ENCODE results near the gene FMO4. TPM values are rescaled to one million over a fixed set of nuclear protein-coding genes. Genes with fewer than 3 reads are reported as not detected.
"Not testable (repeated sequence)": the region's sequence is repeated elsewhere in the genome, so short reads cannot be mapped to it uniquely, and the experiment has no call there.

The FMO4 gene
- total RNA-seq, 1 donor from 2014 or later = 5.8 TPM

- DNase-seq (ENCODE audit: low spot score) = no peak
These were observed 75.2 kb downstream of the FMO4 start for GRCh38 chr1:171389171-171389570.

DNA sequence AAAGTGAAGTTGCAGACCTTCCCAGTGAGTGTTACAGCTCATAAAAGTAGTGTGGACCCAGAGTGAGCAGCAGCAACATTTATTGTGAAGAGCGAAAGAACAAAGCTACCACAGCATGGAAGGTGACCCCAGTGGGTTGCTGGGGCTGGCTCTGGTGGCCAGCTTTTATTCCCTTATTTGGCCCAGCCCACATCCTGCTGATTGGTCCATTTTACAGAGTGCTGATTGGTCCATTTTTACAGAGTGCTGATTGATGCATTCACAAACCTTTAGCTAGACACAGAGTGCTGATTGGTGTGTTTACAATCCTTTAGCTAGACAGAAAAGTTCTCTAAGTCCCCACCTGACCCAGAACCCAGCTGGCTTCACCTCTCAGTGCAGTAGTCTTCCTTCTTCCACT lies 76.8 kb downstream of the FMO4 start:
- DNase-seq (ENCODE audit: low spot score) = not testable (repeated sequence)

Other genes with a start within 250 kb of the FMO4 start
- 6.3 TPM for gene FMO3, start 223.3 kb upstream of the FMO4 start, total RNA-seq (ENCODE audit: insufficient read depth, low replicate concordance)
- gene FMO2, start 128.9 kb upstream of the FMO4 start, total RNA-seq (ENCODE audit: insufficient read depth, low replicate concordance) = 15.4 TPM
- 0.24 TPM for gene FMO1, start 65.7 kb upstream of the FMO4 start, total RNA-seq (ENCODE audit: insufficient read depth, low replicate concordance)
- gene PRRC2C, start 171.3 kb downstream of the FMO4 start, total RNA-seq (ENCODE audit: insufficient read depth, low replicate concordance) = 30.8 TPM